K562 (cell line): ENCODE measurements around the gene TOM1L2. TPM values are rescaled to one million over a fixed set of nuclear protein-coding genes. Genes with fewer than 3 reads are reported as not detected.

Experiments used
- ATAC-seq: fragments of 200-7000 bp; cut with Tn5 transposase; 3 replicates; pipeline ENCODE4 v1.9.1; 2020; ENCODE audit warnings: moderate library complexity
- BruUV-seq: library from RNA; stranded (reverse); fragments of 400-500 nt; replicated peaks from 2 replicates; lab custom pipeline; 2021; lab: Mats Ljungman, UMichigan
- CTCF ChIA-PET: fragments of 300-600 bp; formaldehyde crosslinking; extraction: SDS; loops from one replicate; lab custom pipeline; 2021; ENCODE audit warnings: low intra/inter-chr PET ratio; lab: Yijun Ruan, JAX
- POLR2A ChIA-PET: fragments of 300-600, 350-650 bp; sonication (Branson Sonifier 250); formaldehyde crosslinking; extraction: SDS; loops from one replicate; lab custom pipeline; 2021; ENCODE audit warnings: antibody characterized with exemption, inconsistent platforms; lab: Yijun Ruan, JAX
- DNase-seq, 4 experiments: peaks; one replicate each; pipeline versions ENCODE4 v3.0.0 to v3.0.0-alpha.2; 2011 to 2018; ENCODE audit warnings: low spot score in 3 of 4, mixed read lengths in 3 of 4; ENCODE audit errors: extremely low read depth in 1 of 4
- FAIRE-seq: peaks from 2 replicates; lab custom pipeline; 2011; peaks lifted over from hg19 to GRCh38; lab: Jason Lieb, UNC
- H2AFZ ChIP-seq: 2 replicates; pipeline ENCODE4 v1.6.0; 2011; ENCODE audit warnings: low read depth, low read length, control low read depth, inconsistent platforms
- H3K27ac ChIP-seq: fragments of 200-600 bp; 3 replicates; pipeline ENCODE4 v1.8.0; 2011; ENCODE audit warnings: low read depth, mild to moderate bottlenecking, control low read depth, inconsistent platforms, low read length, moderate library complexity, mixed read lengths; ENCODE audit errors: extremely low read depth
- H3K27me3 ChIP-seq, 2 experiments: fragments of 300-600 bp in 1 of 2; 2 replicates in 1 of 2; 3 replicates in 1 of 2; pipeline versions ENCODE4 v1.6.0 to v1.8.0; 2011; ENCODE audit warnings: inconsistent platforms in 2 of 2, low read length in 2 of 2, mild to moderate bottlenecking in 1 of 2, mixed read lengths in 1 of 2, moderate library complexity in 1 of 2; ENCODE audit not compliant: control insufficient read depth in 2 of 2, insufficient read depth in 2 of 2
- H3K36me3 ChIP-seq: fragments of 300-600 bp; 3 replicates; pipeline ENCODE4 v1.8.0; 2011; ENCODE audit warnings: mild to moderate bottlenecking, low read length, inconsistent platforms; ENCODE audit not compliant: control insufficient read depth, insufficient read depth
- H3K4me1 ChIP-seq, 2 experiments: fragments of 200-600 bp in 1 of 2; replicated peaks in 1 of 2; 2 replicates in 1 of 2; 3 replicates in 1 of 2; pipeline versions ENCODE4 v1.5.1 to v1.8.0; 2011; ENCODE audit warnings: inconsistent platforms in 2 of 2, low read length in 2 of 2, mild to moderate bottlenecking in 1 of 2, mixed read lengths in 1 of 2, moderate library complexity in 1 of 2; ENCODE audit not compliant: control insufficient read depth in 2 of 2, insufficient read depth in 2 of 2
- H3K4me2 ChIP-seq: 2 replicates; pipeline ENCODE4 v1.6.1; 2011; ENCODE audit warnings: low read length, control low read depth, inconsistent platforms, mixed read lengths; ENCODE audit not compliant: insufficient read depth
- H3K4me3 ChIP-seq: fragments of 200-600 bp; sonication (generic), shearing (Covaris generic); 2 replicates; pipeline ENCODE4 v1.5.1; 2016; ENCODE audit warnings: control low read depth, inconsistent platforms
- H3K79me2 ChIP-seq: fragments of 200-600 bp; 3 replicates; pipeline ENCODE4 v1.8.0; 2011; ENCODE audit warnings: low read length, inconsistent platforms; ENCODE audit not compliant: control insufficient read depth, insufficient read depth
- H3K9ac ChIP-seq, 2 experiments: 2 replicates each; pipeline versions ENCODE4 v1.6.0 to v1.6.1; 2011; ENCODE audit warnings: low read depth in 2 of 2, low read length in 2 of 2, control low read depth in 1 of 2, inconsistent platforms in 1 of 2, mild to moderate bottlenecking in 1 of 2, mixed read lengths in 1 of 2; ENCODE audit not compliant: insufficient read depth in 1 of 2
- H3K9me1 ChIP-seq: one replicate; pipeline ENCODE4 v1.6.0; 2011; ENCODE audit warnings: inconsistent platforms, mild to moderate bottlenecking, low read length, moderate library complexity; ENCODE audit not compliant: control insufficient read depth, insufficient read depth
- H3K9me3 ChIP-seq: replicated peaks from 2 replicates; pipeline ENCODE4 v1.5.1; 2011; ENCODE audit warnings: low read depth, low read length, inconsistent platforms; ENCODE audit not compliant: control insufficient read depth, insufficient read depth
- H4K20me1 ChIP-seq: replicated peaks from 2 replicates; pipeline ENCODE4 v1.6.1; 2011; ENCODE audit warnings: low read length, inconsistent platforms, mixed read lengths; ENCODE audit not compliant: control insufficient read depth, insufficient read depth
- CBX8 ChIP-seq: fragments of 200-600 bp; sonication (generic); IDR thresholded peaks from 2 replicates; pipeline ENCODE4 v1.6.1; 2012; ENCODE audit warnings: borderline replicate concordance, mixed run types, low read depth, mild to moderate bottlenecking, moderate library complexity, mixed read lengths, low read length, control low read depth, inconsistent platforms; ENCODE audit not compliant: poor library complexity, severe bottlenecking; ENCODE audit errors: extremely low read depth
- E2F1 ChIP-seq: sonication (generic); formaldehyde crosslinking; IDR thresholded peaks from 2 replicates; pipeline ENCODE4 v1.8.1; 2023; ENCODE audit warnings: mild to moderate bottlenecking, missing genetic modification reagents, moderate library complexity
- ESRRA ChIP-seq: fragments of 450-650 bp; IDR thresholded peaks from 2 replicates; pipeline ENCODE4 v1.6.1; 2014; ENCODE audit warnings: low read depth, mild to moderate bottlenecking, moderate library complexity, borderline replicate concordance
- FOSL1 ChIP-seq: fragments of 200-800 bp; sonication (Bioruptor generic); conservative IDR thresholded peaks from 2 replicates; pipeline ENCODE4 v1.6.1; 2016; ENCODE audit warnings: missing genetic modification characterization, missing compliant biosample characterization
- KLF6 ChIP-seq: fragments of 250-450 bp; sonication (Bioruptor Pico); IDR thresholded peaks from 2 replicates; pipeline ENCODE4 v1.4.0; 2020; ENCODE audit warnings: mild to moderate bottlenecking, moderate library complexity, borderline replicate concordance
- MCM7 ChIP-seq, 2 experiments: fragments of 450-650 bp; IDR thresholded peaks; 2 replicates each; pipeline ENCODE4 v1.6.1; 2016 to 2018
- NFE2 ChIP-seq: IDR thresholded peaks from 2 replicates; pipeline ENCODE4 v1.6.1; 2014; ENCODE audit warnings: antibody characterized with exemption, low read depth
- NFE2L1 ChIP-seq: fragments of 450-650 bp; IDR thresholded peaks from 2 replicates; pipeline ENCODE4 v1.6.1; 2016; ENCODE audit warnings: missing genetic modification characterization, low read depth, mild to moderate bottlenecking, missing compliant biosample characterization, moderate library complexity, borderline replicate concordance
- ZEB2 ChIP-seq: fragments of 450-650 bp; IDR thresholded peaks from 2 replicates; pipeline ENCODE4 v1.6.1; 2016
- ZNF586 ChIP-seq: fragments of 450-650 bp; formaldehyde crosslinking; conservative IDR thresholded peaks from 2 replicates; pipeline ENCODE4 v1.4.0; 2020; ENCODE audit warnings: mild to moderate bottlenecking, moderate library complexity
- WGBS: fragments of 100-300 bp; shearing (Covaris generic); methylation state at CpG from one replicate; pipeline ENCODE4 v1.1.6; 2016; ENCODE audit warnings: low coverage, mixed read lengths; ENCODE audit not compliant: insufficient coverage; ENCODE audit errors: missing lambda C conversion rate; 5-methylcytosine and 5-hydroxymethylcytosine counted together
- in situ Hi-C: fragments of 300-500 bp; cut with MboI; formaldehyde crosslinking; loops from 4 replicates; pipeline ENCODE4 v1.15.0; 2018; ENCODE audit warnings: inconsistent platforms, mixed read lengths
- intact Hi-C: fragments of 100-400 bp; cut with micrococcal nuclease; formaldehyde crosslinking; loops from 2 replicates; pipeline ENCODE4 v1.14.2; 2022
- polyA plus RNA-seq, 8 experiments: library from polyadenylated mRNA; depleted of rRNA in 4 of 8; stranded (reverse) in 5 of 8; unstranded in 3 of 8; fragments of >200 nt; fragmentation: Nextera tagmentation in 2 of 8; fragmentation: Illumina TruSeq in 1 of 8; extraction: Ambion mirVana in 2 of 8; extraction: Trizol in 1 of 8; gene quantifications; 2 replicates each; pipeline versions ENCODE4 v1.2.1 to v1.2.3, GENCODE V29; 2011 to 2014; ENCODE audit warnings: inconsistent platforms in 1 of 8, missing spikeins in 1 of 8
- total RNA-seq, 7 experiments: library from RNA; depleted of rRNA in 6 of 7; stranded (reverse); fragments of >200 nt in 6 of 7; fragmentation: Illumina TruSeq in 2 of 7; extraction: Trizol in 2 of 7; gene quantifications; 2 replicates each; pipeline versions ENCODE4 v1.2.1 to v1.2.3, GENCODE V29; 2011 to 2021; ENCODE audit warnings: low replicate concordance in 1 of 7
- TF ChIP-seq, protein P1 (sequence below): sonication (generic); formaldehyde crosslinking; IDR thresholded peaks from 2 replicates; pipeline ENCODE4 v1.8.0; 2022; ENCODE audit warnings: mild to moderate bottlenecking, missing genetic modification reagents, borderline replicate concordance
- TF ChIP-seq, protein P2 (sequence below): fragments of 250-450 bp; sonication (Bioruptor Pico); IDR thresholded peaks from 2 replicates; pipeline ENCODE4 v1.5.0; 2021

Gene TOM1L2
- total and polyA plus RNA-seq, 9 of the 15 experiments (the other 6 are each of a cell fraction or from before 2014, with no cell fraction given): 0.07 to 6.0 (median 2.5) TPM

- DNase-seq: no peak
- no peak overlapping the region for H3K27ac ChIP-seq
- BruUV-seq: no TSS peak
- no peak for FAIRE-seq
- no peaks in the 10 kb centered on the region for H3K9me3 ChIP-seq
- in situ Hi-C loops: no loop called here
- H3K9ac ChIP-seq: no peak overlapping the region
- H3K27me3 ChIP-seq: no peaks in the 10 kb centered on the region
- H3K4me2 ChIP-seq: no peak overlapping the region
- ATAC-seq: no peak
- no peak overlapping the region for H2AFZ ChIP-seq
- no peak overlapping the region for H3K4me3 ChIP-seq
- no peaks in the 10 kb centered on the region for H3K9me1 ChIP-seq
- no peaks in the 10 kb centered on the region for H4K20me1 ChIP-seq
- H3K36me3 ChIP-seq: peaks cover 14% of the 10 kb centered on the region; the same call in 2 of the 3 replicates
- intact Hi-C loops: no loop called here
- peaks cover 0 to 25% of the 10 kb centered on the region in 2 experiments; a peak in 2 of 5 replicates for H3K4me1 ChIP-seq
- ChIA-PET CTCF (no interaction called here), POLR2A (interaction anchor here (1.2 kb wide), 1 partner anchor 16 kb away, joined by 4 read pairs; no protein-coding TSS in a partner anchor)
- no peaks in the 10 kb centered on the region for H3K79me2 ChIP-seq
- WGBS: 95% methylated on average over 9 of the region's 13 CpGs
- TF ChIP-seq ZEB2: no peak
- TF ChIP-seq CBX8: no peak
- TF ChIP-seq ZNF586: no peak
- no peak for TF ChIP-seq NFE2
- no peak for TF ChIP-seq NFE2L1 (tag)
- TF ChIP-seq KLF6: no peak
- TF ChIP-seq FOSL1: no peak
- TF ChIP-seq MCM7 (IDR thresholded peaks at IDR 0.05): no peak
- TF ChIP-seq E2F1 (CRISPR knock-in tag): no peak
- TF ChIP-seq, protein P1, sequence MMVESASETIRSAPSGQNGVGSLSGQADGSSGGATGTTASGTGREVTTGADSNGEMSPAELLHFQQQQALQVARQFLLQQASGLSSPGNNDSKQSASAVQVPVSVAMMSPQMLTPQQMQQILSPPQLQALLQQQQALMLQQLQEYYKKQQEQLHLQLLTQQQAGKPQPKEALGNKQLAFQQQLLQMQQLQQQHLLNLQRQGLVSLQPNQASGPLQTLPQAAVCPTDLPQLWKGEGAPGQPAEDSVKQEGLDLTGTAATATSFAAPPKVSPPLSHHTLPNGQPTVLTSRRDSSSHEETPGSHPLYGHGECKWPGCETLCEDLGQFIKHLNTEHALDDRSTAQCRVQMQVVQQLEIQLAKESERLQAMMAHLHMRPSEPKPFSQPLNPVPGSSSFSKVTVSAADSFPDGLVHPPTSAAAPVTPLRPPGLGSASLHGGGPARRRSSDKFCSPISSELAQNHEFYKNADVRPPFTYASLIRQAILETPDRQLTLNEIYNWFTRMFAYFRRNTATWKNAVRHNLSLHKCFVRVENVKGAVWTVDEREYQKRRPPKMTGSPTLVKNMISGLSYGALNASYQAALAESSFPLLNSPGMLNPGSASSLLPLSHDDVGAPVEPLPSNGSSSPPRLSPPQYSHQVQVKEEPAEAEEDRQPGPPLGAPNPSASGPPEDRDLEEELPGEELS (CRISPR knock-in tag): no peak
- TF ChIP-seq, protein P2, sequence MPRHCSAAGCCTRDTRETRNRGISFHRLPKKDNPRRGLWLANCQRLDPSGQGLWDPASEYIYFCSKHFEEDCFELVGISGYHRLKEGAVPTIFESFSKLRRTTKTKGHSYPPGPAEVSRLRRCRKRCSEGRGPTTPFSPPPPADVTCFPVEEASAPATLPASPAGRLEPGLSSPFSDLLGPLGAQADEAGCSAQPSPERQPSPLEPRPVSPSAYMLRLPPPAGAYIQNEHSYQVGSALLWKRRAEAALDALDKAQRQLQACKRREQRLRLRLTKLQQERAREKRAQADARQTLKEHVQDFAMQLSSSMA (CRISPR knock-in tag): no peak
- no peak for TF ChIP-seq ESRRA
These were observed 170.3 kb downstream of the TOM1L2 start for GRCh38 chr17:17801800-17802481.
